ENCODE measurements around the gene PTPMT1. TPM values are rescaled to one million over a fixed set of nuclear protein-coding genes. Genes with fewer than 3 reads are reported as not detected.
"Not testable (repeated sequence)": the region's sequence is repeated elsewhere in the genome, so short reads cannot be mapped to it uniquely, and the experiment has no call there.

PTPMT1 gene
- total RNA-seq, 2 donors from 2014 or later, result 52.4 TPM

GRCh38 chr11:47523490-47524225, 41.7 kb upstream of the PTPMT1 start:
- H3K9me3 ChIP-seq, result no peaks in the 10 kb centered on the region
- TF ChIP-seq CTCF (IDR thresholded peaks at IDR 0.05) (no peak), POLR2A (IDR thresholded peaks at IDR 0.05) (no peak)
- peak overlapping the region; percentile 5 to 63 (median 42) for H3K27ac ChIP-seq
- no peaks in the 10 kb centered on the region for H3K27me3 ChIP-seq
- H3K36me3 ChIP-seq (replicated peaks in 1 of 2; ENCODE audit: insufficient read depth in 1 of 2, low read depth in 2 of 2), result no peaks in the 10 kb centered on the region
- H3K4me3 ChIP-seq, result no peak overlapping the region
- WGBS, 2 donors, result 5 to 15% methylated on average over 3 of the region's 3 CpGs
- intact Hi-C loops (cut with DNase I), result no loop called here
- ATAC-seq (peak; percentile 69), DNase-seq (peak in 3 of 4 donors; percentile 25 to 50 (median 28))
- H3K4me1 ChIP-seq, result peaks cover 33% of the 10 kb centered on the region

- no peaks in the 10 kb centered on the region for H3K36me3 ChIP-seq (replicated peaks in 1 of 2; ENCODE audit: insufficient read depth in 1 of 2, low read depth in 2 of 2)
- H3K9me3 ChIP-seq, result no peaks in the 10 kb centered on the region
- H3K4me1 ChIP-seq, result peaks cover 29% of the 10 kb centered on the region
- H3K4me3 ChIP-seq, result no peak overlapping the region
- peak overlapping the region; percentile 23 to 63 (median 42) for H3K27ac ChIP-seq
- no peaks in the 10 kb centered on the region for H3K27me3 ChIP-seq
- TF ChIP-seq CTCF (IDR thresholded peaks at IDR 0.05) (no peak), POLR2A (IDR thresholded peaks at IDR 0.05) (no peak)
- ATAC-seq, result no peak
- peak in 3 of 4 donors; percentile 20 to 38 (median 29) for DNase-seq
- intact Hi-C loops (cut with DNase I), result no loop called here
- 25 to 33% methylated on average over 7 to 9 of the region's 9 CpGs for WGBS, 2 donors
These were observed 41.0 kb upstream of the PTPMT1 start for GRCh38 chr11:47524291-47524874.

GRCh38 chr11:47526032-47526431, 39.4 kb upstream of the PTPMT1 start:
- WGBS, 2 donors, result 86% methylated on average over 9 of the region's 9 CpGs
- intact Hi-C loops (cut with DNase I); H3K9me3 ChIP-seq; ATAC-seq; H3K4me3 ChIP-seq; H3K27me3 ChIP-seq; H3K36me3 ChIP-seq (replicated peaks in 1 of 2; ENCODE audit: insufficient read depth in 1 of 2, low read depth in 2 of 2); DNase-seq; H3K27ac ChIP-seq: not testable (repeated sequence)
- peaks cover 29% of the 10 kb centered on the region for H3K4me1 ChIP-seq

GRCh38 chr11:47527186-47527585, 38.2 kb upstream of the PTPMT1 start:
- H3K27me3 ChIP-seq, result no peaks in the 10 kb centered on the region
- WGBS, 2 donors, result 86 to 93% methylated on average over 6 of the region's 6 CpGs
- H3K9me3 ChIP-seq, result no peaks in the 10 kb centered on the region
- TF ChIP-seq CTCF (IDR thresholded peaks at IDR 0.05), result no peak
- TF ChIP-seq POLR2A (IDR thresholded peaks at IDR 0.05), result no peak
- no peaks in the 10 kb centered on the region for H3K36me3 ChIP-seq (replicated peaks in 1 of 2; ENCODE audit: insufficient read depth in 1 of 2, low read depth in 2 of 2)
- ATAC-seq (no peak), DNase-seq (no peak)
- no peak overlapping the region for H3K27ac ChIP-seq
- no peak overlapping the region for H3K4me3 ChIP-seq
- peaks cover 29% of the 10 kb centered on the region for H3K4me1 ChIP-seq
- intact Hi-C loops (cut with DNase I), result no loop called here

- Histone ChIP-seq H3K4me3 (no peak overlapping the region), H3K27me3 (no peaks in the 10 kb centered on the region), H3K9me3 (no peaks in the 10 kb centered on the region), H3K4me1 (peaks cover 16% of the 10 kb centered on the region), H3K36me3 (replicated peaks in 1 of 2; ENCODE audit: insufficient read depth in 1 of 2, low read depth in 2 of 2) (no peaks in the 10 kb centered on the region), H3K27ac (no peak overlapping the region)
- TF ChIP-seq CTCF (IDR thresholded peaks at IDR 0.05), result no peak
- no peak for TF ChIP-seq POLR2A (IDR thresholded peaks at IDR 0.05)
- WGBS, 2 donors, result 94 to 96% methylated on average over 4 of the region's 4 CpGs
- ATAC-seq (no peak), DNase-seq (no peak)
- intact Hi-C loops (cut with DNase I), result no loop called here
These were observed 35.4 kb upstream of the PTPMT1 start for GRCh38 chr11:47529951-47530350.

GRCh38 chr11:47530721-47531120, 34.7 kb upstream of the PTPMT1 start:
- H3K36me3 ChIP-seq (replicated peaks in 1 of 2; ENCODE audit: insufficient read depth in 1 of 2, low read depth in 2 of 2); ATAC-seq; H3K27ac ChIP-seq; H3K4me3 ChIP-seq; DNase-seq; H3K27me3 ChIP-seq; H3K4me1 ChIP-seq; H3K9me3 ChIP-seq; intact Hi-C loops (cut with DNase I): not testable (repeated sequence)
- WGBS, 2 donors, result 95 to 96% methylated on average over 6 to 9 of the region's 9 CpGs

All from body of pancreas (tissue), 4 donors.